GM21367 (cell line): ENCODE measurements around the gene TCAP.

Experiments
- ATAC-seq: cut with Tn5 transposase; IDR thresholded peaks from one replicate; pipeline ENCODE4 v1.9.1; 2021; ENCODE audit not compliant: unreplicated experiment

Gene TCAP

DNA sequence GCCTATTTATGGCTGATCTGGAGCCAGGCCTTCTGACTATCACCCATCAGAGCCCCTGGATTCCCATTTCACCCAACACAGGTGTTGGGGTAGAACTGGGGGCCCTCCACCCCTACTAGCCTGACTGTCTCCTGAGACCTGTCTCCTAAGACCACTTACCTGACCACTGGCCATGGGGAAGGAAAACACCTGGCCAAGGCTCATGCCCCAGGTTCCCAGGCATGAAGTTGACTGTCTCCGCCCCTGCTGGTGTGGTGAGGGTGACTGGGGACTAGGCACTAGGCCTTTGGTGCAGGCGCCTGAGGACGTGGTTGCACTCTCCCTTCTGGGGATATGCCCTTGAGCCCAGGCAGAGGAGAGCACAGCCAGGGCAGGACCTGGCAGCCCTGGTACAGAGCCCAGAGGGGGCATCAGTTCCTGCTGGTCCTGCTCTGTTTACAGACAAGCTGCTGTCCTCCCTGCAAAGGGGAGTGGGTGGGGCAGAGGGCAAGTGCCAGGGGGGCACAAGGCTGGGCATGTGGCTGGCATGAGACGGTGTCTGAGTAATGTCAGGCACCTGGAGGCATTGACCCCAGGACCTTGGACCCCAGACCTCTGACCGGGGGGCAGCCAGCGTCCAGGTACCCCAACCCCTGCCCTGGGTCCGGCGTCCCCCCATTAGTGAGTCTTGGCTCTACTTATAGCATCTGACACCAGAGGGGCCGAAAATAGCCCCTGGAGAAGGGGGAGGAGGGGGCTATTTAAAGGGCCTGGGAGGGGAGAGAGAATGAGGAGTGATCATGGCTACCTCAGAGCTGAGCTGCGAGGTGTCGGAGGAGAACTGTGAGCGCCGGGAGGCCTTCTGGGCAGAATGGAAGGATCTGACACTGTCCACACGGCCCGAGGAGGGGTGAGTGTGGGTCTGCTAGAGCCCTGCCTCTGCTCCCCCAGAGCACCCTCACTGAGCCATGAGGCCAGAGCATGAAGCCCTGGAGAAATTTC is at the start of gene TCAP:
Gene TCAP, plus strand, starts transcription at position 769 of the 981 bp plus-strand sequence. Its CDS starts 11 bp downstream, at position 780.
- ATAC-seq: no peak

DNA sequence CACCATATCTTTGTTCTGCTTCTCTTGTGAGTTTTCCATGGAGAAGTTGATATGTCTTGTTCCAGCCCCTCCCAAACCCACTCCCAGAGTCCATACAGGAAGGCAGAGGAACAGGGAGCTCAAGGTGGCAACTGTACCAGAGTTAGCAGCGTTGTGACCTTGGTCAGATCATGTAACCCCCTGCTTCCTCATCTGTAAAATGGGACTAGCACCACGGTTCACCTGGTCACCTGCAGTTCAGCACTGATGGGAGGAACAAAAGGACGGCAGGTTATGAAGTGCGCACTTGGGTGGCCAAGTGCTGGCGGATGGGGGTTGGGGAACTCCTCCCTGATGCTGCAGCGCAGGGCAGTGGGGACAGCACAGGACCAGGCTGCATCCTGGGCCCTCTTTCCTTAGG is 49.7 kb upstream of the TCAP start:
- ATAC-seq: no peak

GRCh38 chr17:39617100-39617445 is 48.1 kb upstream of the TCAP start:
- ATAC-seq: no peak

- ATAC-seq: no peak
Observed at GRCh38 chr17:39617446-39618245, 47.5 kb upstream of the TCAP start.

DNA sequence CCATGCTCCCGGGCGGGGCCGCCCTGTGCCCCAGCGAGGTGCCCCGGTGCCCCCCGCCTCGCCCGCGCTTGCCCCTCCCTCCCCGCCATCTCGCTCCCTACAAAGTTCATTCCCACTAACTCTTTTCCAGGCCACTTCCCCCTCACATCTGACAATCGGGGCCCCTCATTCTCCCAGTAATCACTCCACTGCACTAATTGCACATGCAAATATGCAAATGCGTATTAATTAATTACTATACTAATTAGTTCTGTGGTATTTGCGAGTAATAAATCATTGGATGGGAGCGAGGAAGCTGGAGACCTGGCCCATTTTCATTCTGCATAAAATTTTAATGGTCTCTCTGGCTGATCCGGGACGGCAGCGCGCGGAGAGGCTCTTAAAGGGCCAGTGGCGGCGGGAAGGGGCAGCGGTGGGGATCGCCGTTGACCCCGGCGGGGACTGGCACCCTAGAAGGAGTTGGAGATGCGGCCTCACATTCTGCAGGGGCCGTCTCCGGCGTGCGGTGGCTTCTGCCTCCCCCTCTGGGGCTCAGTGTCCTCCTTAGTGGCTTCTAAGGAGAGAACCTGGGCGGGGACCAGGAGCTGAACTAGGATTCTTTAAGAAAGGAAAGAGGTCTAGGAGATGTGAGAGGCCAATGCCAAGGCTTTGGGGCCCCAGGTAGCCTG is 46.8 kb upstream of the TCAP start:
- no peak for ATAC-seq

- no peak for ATAC-seq
Observed at GRCh38 chr17:39618956-39619785, 46.0 kb upstream of the TCAP start.

DNA sequence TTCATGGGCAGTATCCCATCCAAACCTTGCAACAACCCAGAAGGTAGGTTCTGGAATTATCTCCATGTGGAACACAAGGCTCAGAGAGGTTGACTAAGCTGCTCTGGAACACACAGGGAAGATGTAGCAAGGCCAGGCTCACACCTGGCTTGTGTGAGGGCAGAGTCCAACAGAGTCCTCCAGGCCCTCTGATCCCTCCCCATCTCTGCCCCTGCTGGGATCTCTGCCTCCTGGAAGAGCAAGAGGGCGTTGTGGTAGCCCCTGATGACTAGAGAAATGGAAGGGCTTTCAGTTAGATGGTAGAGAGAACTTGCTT is 45.4 kb upstream of the TCAP start:
- ATAC-seq: no peak

DNA sequence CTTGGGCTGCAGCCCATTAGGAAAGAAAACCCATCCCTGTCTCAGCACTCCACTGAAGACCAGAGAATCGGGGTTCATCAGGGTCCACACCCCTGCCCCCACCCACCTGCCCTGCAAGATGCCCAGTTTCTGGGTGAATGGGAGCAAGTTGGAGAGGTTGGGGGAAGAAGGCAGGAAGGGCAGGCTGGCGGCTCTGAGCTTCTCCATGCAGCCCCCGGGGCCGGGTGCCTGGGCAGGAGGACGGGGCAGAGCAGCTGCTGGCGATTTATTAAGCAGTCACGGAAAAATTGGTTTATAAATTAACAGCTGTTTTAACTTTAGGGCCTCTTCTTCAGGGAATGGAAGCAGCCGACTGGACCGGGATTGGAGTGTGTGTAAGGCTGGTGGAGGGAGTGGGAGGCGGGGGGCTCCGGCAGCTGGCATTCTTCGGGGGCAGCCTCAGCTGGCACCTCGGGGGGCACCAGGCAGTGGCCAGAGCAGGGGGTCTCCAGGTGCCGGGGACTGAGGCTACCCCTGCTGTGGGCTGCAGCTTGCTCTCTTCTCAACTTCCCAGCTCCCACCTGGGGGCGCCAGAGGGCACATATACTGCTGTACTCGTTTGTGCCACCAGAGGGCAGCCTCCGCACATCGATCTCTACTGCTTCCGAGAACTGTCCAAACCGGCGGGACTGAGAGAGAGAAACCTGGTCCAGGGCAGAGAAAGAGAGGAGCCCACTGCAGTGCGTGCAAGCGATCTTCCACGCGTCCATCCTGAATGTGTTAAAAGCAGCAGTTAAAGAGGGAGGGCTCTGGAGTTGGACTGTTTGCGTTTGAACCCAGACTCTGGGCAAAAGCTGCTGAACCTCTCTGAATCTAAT is 43.4 kb upstream of the TCAP start:
- no peak for ATAC-seq

DNA sequence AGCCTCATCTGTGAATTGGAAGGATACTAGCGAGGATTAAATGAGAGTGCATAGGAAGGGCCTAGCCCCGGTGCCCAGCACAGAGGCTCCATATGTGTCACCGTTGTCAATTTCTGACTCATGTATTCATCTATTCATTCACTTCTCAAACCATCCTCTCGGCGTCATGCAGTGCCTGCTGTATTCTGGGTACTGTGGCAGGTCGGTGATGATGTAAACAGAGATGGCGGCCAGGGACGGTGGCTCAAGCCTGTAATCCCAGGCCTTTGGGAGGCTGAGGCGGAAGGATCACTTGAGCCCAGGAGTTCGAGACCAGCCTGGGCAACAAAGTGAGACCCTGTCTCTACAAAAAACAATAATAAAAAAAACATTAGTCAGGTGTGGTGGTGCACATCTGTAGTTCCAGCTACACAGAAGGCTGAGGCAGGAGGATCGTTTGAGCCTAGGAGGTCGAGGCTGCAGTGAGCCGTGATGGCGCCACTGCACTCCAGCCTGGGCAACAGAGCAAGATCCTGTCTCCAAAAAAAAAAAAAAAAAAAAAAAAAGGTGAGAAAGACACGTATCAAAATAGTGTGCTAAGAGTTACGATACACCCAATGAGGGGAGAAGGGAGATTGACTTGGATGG is 42.7 kb upstream of the TCAP start:
- ATAC-seq: no peak

GRCh38 chr17:39623356-39623950 is 41.7 kb upstream of the TCAP start:
- no peak for ATAC-seq

DNA sequence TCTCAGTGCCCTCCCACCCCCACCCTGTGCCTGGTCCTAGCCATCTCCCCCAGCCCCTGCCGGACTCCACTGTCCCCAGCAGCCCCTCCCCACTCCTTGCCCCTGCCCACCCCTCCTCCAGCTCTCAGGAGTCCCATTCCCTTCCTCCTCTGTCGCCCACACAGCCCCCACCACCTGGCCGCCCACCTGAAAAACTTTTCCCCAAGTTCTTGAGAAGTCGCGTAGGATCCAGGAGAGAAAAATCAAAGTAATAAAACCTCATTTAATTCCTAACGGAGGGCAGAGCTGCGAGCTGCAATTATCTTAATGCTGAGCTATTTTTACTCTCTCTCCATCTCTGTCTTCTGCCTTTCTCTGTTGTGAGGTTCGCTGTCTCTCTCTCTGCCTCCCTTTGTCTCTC is 40.8 kb upstream of the TCAP start:
- ATAC-seq: no peak

- ATAC-seq: no peak
Observed at GRCh38 chr17:39625198-39625785, 39.9 kb upstream of the TCAP start.

DNA sequence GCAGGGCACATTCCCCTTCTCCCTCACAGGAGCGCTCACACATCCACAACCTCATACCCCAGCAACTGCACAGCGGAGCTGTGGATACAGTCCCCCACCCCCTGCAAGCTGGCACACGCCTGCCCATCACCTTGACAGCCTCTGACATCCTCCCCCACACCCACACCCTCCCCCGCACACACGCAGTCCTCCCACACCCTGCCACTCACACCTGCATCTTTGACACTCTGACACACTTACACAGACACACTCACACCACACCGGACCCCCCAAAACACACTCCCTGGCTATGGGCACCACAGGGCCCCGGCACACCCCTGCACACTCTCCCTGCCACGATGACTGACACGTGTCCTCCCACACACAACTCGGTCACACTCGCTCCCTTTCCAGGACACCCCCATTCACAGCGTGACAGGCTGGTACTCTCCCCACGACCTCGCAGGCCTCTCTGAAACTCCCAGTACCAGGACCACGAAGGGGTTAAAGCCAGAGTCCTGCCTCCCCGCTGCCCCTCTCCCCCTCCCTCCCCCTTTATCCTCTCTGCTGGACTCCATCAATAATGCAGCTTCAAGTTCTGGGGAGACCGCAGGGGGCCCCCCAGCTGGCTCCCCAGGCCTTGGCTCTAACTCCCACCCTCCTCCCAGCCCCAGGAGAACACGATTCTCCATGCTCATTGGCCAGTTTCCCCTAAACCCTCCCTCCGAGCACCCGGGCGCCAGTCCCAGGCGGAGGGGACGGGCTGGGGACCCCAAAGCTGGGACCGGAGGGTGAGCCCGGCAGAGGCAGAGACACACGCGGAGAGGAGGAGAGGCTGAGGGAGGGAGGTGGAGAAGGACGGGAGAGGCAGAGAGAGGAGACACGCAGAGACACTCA is 38.7 kb upstream of the TCAP start, which contains the start of gene PPP1R1B:
Gene PPP1R1B, plus strand, starts transcription at position 782 of the 876 bp plus-strand sequence. CDS start 441 bp downstream, outside the sequence.
- ATAC-seq: no peak

GRCh38 chr17:39627047-39627711 is 38.0 kb upstream of the TCAP start:
- no peak for ATAC-seq

DNA sequence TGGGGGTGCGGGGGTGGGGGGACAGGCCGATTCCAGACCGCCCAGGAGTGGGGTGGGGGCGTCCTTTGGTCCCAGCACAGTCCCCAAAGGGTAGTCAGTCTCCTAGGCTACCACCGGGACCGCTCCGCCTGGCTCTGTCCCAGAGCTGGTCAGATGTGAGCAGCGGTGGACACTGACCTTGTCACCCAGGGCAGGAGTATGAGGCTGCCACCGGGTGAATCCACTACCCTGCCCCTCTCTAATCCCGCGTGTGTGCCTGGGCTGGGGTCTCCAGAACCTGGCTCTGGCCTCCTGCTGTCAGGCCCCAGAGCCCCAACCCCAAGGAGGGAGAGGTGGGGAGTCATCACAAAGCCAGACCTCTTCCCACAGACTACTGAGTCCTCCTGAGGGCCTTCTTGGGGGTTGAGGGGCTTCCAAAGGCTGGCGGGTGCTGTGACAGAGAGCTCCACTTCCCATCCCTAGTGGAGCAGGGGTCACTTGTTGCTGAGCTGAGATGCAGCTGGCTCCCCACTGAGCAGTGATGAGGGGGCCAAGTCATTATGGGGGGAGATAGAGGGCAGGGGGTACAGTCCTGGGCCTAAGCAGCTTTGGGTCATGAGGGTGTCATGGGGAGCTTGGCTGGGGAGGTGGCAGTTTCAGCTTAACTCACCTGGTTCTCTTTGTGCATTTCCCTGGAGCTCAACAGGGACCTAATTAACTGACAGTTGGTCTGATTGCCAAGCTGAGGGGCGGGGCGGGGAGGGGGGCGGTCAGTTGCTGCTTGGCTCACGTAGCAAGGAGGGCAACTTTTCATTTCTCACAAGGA is 37.2 kb upstream of the TCAP start:
- no peak for ATAC-seq
